Fibroblast of the aortic adventitia (primary cell): Measurements from ENCODE around the gene RAN. TPM values are rescaled to one million over a fixed set of nuclear protein-coding genes. Genes with fewer than 3 reads are reported as not detected.

Experiments used
- DNase-seq: peaks from one replicate; pipeline ENCODE4 v3.0.0-alpha.2; 2010; ENCODE audit warnings: low read depth
- H3K4me3 ChIP-seq: 2 replicates; pipeline ENCODE4 v1.5.1; 2011; ENCODE audit warnings: low read depth, mild to moderate bottlenecking, control low read depth, low read length, moderate library complexity
- total RNA-seq: library from RNA; depleted of rRNA; stranded (reverse); fragments of >200 nt; gene quantifications from 2 replicates; pipeline ENCODE4 v1.2.3, GENCODE V29; 2012; ENCODE audit warnings: low replicate concordance
- TF ChIP-seq, protein P1 (sequence below): IDR thresholded peaks from 2 replicates; pipeline ENCODE4 v1.5.1; 2011; ENCODE audit warnings: mild to moderate bottlenecking, low read length, control low read depth, inconsistent platforms; ENCODE audit not compliant: insufficient read depth

The RAN gene
- total RNA-seq, 1 donor: 564 TPM

DNA sequence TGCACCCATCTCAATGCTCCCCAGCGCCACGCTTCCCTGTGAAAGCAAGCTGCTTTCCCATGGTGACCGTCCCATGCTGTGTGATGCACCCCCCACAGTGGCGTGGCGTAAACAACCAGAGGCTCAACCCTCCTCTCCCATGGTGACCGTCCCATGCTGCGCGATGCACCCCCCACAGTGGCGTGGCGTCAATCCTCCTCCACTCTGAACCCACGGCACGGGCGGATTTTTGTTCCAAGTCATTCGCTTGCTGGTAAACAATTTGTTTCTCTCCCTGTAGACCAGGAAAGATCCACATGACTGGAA lies 41.7 kb upstream of the RAN start:
- DNase-seq: no peak
- TF ChIP-seq, protein P1, sequence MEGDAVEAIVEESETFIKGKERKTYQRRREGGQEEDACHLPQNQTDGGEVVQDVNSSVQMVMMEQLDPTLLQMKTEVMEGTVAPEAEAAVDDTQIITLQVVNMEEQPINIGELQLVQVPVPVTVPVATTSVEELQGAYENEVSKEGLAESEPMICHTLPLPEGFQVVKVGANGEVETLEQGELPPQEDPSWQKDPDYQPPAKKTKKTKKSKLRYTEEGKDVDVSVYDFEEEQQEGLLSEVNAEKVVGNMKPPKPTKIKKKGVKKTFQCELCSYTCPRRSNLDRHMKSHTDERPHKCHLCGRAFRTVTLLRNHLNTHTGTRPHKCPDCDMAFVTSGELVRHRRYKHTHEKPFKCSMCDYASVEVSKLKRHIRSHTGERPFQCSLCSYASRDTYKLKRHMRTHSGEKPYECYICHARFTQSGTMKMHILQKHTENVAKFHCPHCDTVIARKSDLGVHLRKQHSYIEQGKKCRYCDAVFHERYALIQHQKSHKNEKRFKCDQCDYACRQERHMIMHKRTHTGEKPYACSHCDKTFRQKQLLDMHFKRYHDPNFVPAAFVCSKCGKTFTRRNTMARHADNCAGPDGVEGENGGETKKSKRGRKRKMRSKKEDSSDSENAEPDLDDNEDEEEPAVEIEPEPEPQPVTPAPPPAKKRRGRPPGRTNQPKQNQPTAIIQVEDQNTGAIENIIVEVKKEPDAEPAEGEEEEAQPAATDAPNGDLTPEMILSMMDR: no peak
- H3K4me3 ChIP-seq: no peak overlapping the region

DNA sequence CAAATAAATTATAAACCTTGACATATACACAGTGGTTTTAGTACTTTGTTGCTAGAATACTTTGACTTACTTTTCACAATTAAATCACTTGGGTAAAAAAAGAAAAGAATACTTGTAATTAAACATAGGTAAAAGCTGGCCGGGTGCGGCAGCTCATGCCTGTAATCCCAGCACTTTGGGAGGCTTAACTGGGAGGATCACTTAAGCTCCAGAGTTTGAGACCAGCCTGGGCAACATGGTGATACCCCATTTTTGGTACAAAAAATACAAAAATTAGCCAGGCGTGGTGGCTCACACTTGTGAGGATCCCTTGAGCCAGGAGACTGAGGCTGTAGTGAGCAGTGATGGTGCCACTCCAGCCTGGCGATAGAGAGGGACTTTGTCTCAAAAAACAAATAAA lies 40.6 kb upstream of the RAN start:
- TF ChIP-seq, protein P1: no peak
- no peak overlapping the region for H3K4me3 ChIP-seq
- no peak for DNase-seq

DNA sequence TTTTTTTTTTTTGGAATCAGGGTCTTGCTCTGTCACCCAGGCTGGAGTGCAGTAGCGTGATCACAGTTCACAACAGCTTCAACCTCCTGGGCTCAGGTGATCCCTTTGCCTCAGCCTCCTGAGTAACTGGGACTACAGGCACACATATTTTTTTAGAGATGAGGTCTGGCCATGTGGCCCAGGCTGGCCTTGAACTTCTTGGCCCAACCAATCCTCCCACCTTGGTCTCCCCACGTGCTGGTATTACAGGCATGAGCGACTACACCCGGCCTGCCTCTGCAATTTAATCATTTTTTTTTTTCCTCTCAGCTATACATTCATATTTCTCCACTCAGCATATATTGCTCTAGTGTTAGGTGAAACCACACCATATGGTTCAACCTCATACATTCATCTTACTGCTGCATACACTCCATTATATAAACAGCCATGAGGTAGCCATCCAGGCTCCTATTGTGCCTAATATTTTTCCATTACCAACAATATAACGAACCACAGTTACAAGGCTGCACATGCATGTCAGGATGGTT lies 39.9 kb upstream of the RAN start:
- no peak overlapping the region for H3K4me3 ChIP-seq
- no peak for DNase-seq
- TF ChIP-seq, protein P1: no peak

DNA sequence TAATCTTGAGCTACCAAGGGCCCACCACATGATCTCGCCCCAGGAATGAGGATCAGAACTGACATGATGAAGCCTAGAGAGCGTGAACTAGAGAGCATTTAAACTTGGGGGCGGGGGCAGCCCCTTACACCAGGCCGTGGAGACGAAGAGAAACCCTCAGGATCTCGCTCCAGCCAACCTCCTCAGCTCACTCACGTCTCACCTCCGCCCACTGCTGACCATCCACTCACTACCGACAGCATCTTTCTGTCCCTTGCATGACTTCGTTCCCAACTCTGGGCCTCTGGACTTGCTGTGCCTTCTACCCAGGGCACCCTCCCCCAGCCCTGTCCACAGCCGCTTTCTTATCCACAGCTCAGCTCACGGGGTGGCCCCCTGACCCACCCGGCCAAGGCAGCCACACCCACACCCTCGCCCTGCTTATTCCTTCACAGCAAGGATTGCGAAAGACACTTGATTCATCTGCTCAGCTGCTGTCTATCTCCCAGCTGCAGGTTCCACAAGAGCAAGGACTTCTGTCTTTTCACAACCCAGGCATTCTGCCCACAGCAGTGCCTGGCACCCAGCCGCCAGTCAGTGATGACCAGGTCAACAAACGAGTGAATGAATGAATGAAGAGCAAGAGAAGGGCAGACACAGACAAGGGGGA lies 39.2 kb upstream of the RAN start:
- no peak overlapping the region for H3K4me3 ChIP-seq
- TF ChIP-seq, protein P1: no peak
- DNase-seq: peak; percentile 49

DNA sequence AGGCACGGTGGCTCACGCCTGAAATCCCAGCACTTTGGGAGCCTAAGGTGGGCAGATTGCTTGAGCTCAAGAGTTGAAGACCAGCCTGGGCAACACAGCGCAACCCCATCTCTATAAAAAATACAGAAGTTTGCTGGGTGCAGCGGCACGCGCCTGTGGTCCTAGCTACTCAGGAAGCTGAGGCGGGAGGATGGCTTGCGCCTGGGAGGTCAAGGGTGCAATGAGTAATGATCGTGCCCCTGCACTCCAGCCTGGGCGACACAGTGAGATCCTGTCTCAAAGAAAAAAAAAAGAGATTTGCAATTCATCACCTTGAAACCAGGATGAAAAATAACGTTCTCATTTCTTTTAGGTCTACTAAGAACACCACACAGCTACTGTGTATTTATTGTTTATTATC lies 36.9 kb upstream of the RAN start:
- TF ChIP-seq, protein P1: no peak
- no peak for DNase-seq

DNA sequence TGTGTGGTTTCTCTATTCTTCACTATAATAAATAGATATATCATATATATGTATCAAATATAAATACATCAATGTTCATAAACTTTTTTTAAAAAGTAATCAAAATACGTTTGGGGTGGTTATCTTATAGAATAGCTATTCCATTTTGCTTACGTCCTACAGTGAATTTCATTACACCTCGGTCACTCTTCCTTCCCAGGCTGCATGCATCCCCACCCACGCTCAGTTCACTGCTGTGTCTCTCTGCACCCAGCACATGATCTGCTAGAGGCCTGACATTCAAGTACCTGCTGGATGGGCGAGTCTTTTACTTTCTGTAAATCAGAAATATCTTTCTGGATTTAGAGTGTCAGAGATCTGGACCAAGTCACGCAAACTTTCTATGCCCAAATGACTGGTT lies 36.4 kb upstream of the RAN start:
- DNase-seq: no peak
- TF ChIP-seq, protein P1: no peak
- H3K4me3 ChIP-seq: no peak overlapping the region

More for the DNA sequence above, 36.9 kb upstream of the RAN start:
- H3K4me3 ChIP-seq: no peak overlapping the region

DNA sequence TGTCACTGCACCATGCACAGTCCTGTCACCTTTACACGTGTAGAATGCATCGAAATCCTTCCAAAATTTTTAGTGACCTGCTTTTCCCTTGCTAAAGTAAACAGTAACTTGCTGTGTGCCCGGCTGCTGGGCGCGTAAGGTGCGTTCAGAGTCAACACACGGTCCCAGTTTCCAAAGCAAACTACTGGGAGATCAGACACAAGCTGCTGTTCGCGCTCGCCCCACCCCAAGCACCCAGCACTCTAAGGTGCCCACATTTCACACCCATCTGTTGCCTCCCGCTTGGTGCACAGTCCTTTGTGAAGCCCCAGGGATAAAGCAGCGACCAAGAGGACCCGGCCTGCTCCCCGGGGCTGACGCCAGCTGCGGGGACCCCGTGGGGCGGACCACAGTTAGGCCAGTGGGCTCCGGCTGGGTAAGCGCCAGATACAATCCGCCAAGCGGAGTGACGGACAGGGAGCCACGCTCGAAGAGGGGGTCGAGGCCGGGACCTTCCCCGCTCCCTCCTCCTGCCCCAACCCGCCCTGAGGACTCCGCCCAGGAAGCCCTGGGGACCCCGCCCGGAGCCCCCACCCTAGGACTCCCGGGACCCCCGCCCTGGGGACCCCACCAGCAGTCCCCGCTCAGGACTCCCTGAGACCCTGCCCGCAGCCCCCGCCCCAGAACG lies 33.4 kb upstream of the RAN start:
- peak overlapping the region; percentile 88 for H3K4me3 ChIP-seq
- no peak for DNase-seq
- TF ChIP-seq, protein P1: no peak
